Endothelial cell of umbilical vein (primary cell): ENCODE measurements around the gene SLC1A6. TPM values are rescaled to one million over a fixed set of nuclear protein-coding genes. Genes with fewer than 3 reads are reported as not detected.

Experiments
- BruUV-seq: library from RNA; stranded (reverse); fragments of 400-500 nt; replicated peaks from 2 replicates; lab custom pipeline; 2021; lab: Mats Ljungman, UMichigan
- CTCF ChIA-PET: fragments of 300-600, 350-600 bp; sonication (Branson Sonifier 250); formaldehyde crosslinking; loops from one replicate; lab custom pipeline; 2021; ENCODE audit warnings: antibody characterized with exemption, inconsistent platforms; lab: Charles Lee
- POLR2A ChIA-PET: fragments of 300-600, 350-600 bp; sonication (Branson Sonifier 250); formaldehyde crosslinking; loops from one replicate; lab custom pipeline; 2021; ENCODE audit warnings: antibody characterized with exemption, inconsistent platforms; lab: Charles Lee
- DNase-seq: peaks from one replicate; pipeline ENCODE4 v3.0.0-alpha.2; 2011; ENCODE audit warnings: low read depth, low spot score
- FAIRE-seq: peaks from 2 replicates; lab custom pipeline; 2011; peaks lifted over from hg19 to GRCh38; lab: Jason Lieb, UNC
- H2AFZ ChIP-seq: 2 replicates; pipeline ENCODE4 v1.6.0; 2012; ENCODE audit warnings: low read depth, low read length, control low read depth, inconsistent platforms
- H3K27ac ChIP-seq: 2 replicates; pipeline ENCODE4 v1.5.1; 2011; ENCODE audit warnings: low read depth, mild to moderate bottlenecking, control low read depth, low read length, moderate library complexity; ENCODE audit not compliant: insufficient read depth
- H3K27me3 ChIP-seq, 2 experiments: 2 replicates each; pipeline versions ENCODE4 v1.6.0 to v1.6.1; 2011; ENCODE audit warnings: low read length in 2 of 2, mixed read lengths in 1 of 2; ENCODE audit not compliant: control insufficient read depth in 2 of 2, insufficient read depth in 2 of 2
- H3K36me3 ChIP-seq, 2 experiments: 2 replicates in 1 of 2; 3 replicates in 1 of 2; pipeline ENCODE4 v1.5.1; 2011; ENCODE audit warnings: low read length in 2 of 2, mild to moderate bottlenecking in 1 of 2, moderate library complexity in 1 of 2; ENCODE audit not compliant: control insufficient read depth in 2 of 2, insufficient read depth in 2 of 2; ENCODE audit errors: extremely low read depth in 1 of 2
- H3K4me1 ChIP-seq: 3 replicates; pipeline ENCODE4 v1.5.1; 2011; ENCODE audit warnings: mild to moderate bottlenecking, low read length; ENCODE audit not compliant: control insufficient read depth, insufficient read depth; ENCODE audit errors: extremely low read depth
- H3K4me2 ChIP-seq: 2 replicates; pipeline ENCODE4 v1.6.1; 2011; ENCODE audit warnings: low read length, control low read depth, mixed read lengths; ENCODE audit not compliant: insufficient read depth
- H3K4me3 ChIP-seq, 3 experiments: fragments of 200-600 bp in 1 of 3; sonication (generic), shearing (Covaris generic) in 1 of 3; replicated peaks in 1 of 3; 2 replicates each; pipeline ENCODE4 v1.5.1; 2011 to 2016; ENCODE audit warnings: control low read depth in 3 of 3, low read length in 3 of 3, mild to moderate bottlenecking in 2 of 3, inconsistent platforms in 1 of 3, low read depth in 1 of 3, moderate library complexity in 1 of 3; ENCODE audit not compliant: insufficient read depth in 1 of 3
- H3K79me2 ChIP-seq: 2 replicates; pipeline ENCODE4 v1.6.0; 2012; ENCODE audit warnings: low read length, inconsistent platforms; ENCODE audit not compliant: control insufficient read depth, insufficient read depth
- H3K9ac ChIP-seq: replicated peaks from 2 replicates; pipeline ENCODE3; 2011; ENCODE audit warnings: low read length, control low read depth; ENCODE audit not compliant: insufficient read depth; ENCODE audit errors: extremely low read depth
- H3K9me1 ChIP-seq: replicated peaks from 3 replicates; pipeline ENCODE4 v1.6.0; 2011; ENCODE audit warnings: mild to moderate bottlenecking, low read length; ENCODE audit not compliant: control insufficient read depth, insufficient read depth; ENCODE audit errors: extremely low read depth
- H3K9me3 ChIP-seq: replicated peaks from 2 replicates; pipeline ENCODE4 v1.5.1; 2012; ENCODE audit warnings: low read length, inconsistent platforms; ENCODE audit not compliant: control insufficient read depth, insufficient read depth
- H4K20me1 ChIP-seq: replicated peaks from 2 replicates; pipeline ENCODE3; 2011; ENCODE audit warnings: mild to moderate bottlenecking, low read length; ENCODE audit not compliant: control insufficient read depth, insufficient read depth; ENCODE audit errors: extremely low read depth
- CTCF ChIP-seq, 2 donors: IDR thresholded peaks; 1 replicate in 1 of 2; 2 replicates in 1 of 2; pipeline ENCODE4 v1.5.1; 2011; ENCODE audit warnings: low read length in 2 of 2, mild to moderate bottlenecking in 2 of 2, moderate library complexity in 2 of 2, control low read depth in 1 of 2, inconsistent platforms in 1 of 2, low read depth in 1 of 2; ENCODE audit not compliant: insufficient read depth in 1 of 2; ENCODE audit errors: extremely low read depth in 1 of 2
- GATA2 ChIP-seq: IDR thresholded peaks from 2 replicates; pipeline ENCODE4 v1.7.0; 2011; ENCODE audit warnings: low read depth, mild to moderate bottlenecking, moderate library complexity, mixed read lengths, low read length; ENCODE audit not compliant: insufficient read length, insufficient read depth
- JUN ChIP-seq: IDR thresholded peaks from 2 replicates; pipeline ENCODE4 v1.6.1; 2011; ENCODE audit warnings: borderline replicate concordance, low read depth; ENCODE audit not compliant: insufficient read length, insufficient read depth
- POLR2AphosphoS5 ChIP-seq: IDR thresholded peaks from 2 replicates; pipeline ENCODE4 v1.6.1; 2012; ENCODE audit warnings: low read depth, mild to moderate bottlenecking, control low read depth, low read length, moderate library complexity; ENCODE audit not compliant: insufficient read depth
- dilution Hi-C: fragments of 300-500 bp; cut with MboI; formaldehyde crosslinking; loops from one replicate; pipeline ENCODE4 v1.15.0; 2019; ENCODE audit warnings: low sequenced_read_pairs; ENCODE audit not compliant: extremely low pct_ligation_motif_present
- intact Hi-C: fragments of 100-400 bp; cut with micrococcal nuclease; formaldehyde crosslinking; loops from one replicate; pipeline ENCODE4 v1.10.0; 2022
- polyA plus RNA-seq, 4 experiments: library from polyadenylated mRNA; depleted of rRNA in 3 of 4; stranded (reverse) in 3 of 4; unstranded in 1 of 4; fragments of >200 nt; gene quantifications; 2 replicates each; pipeline versions ENCODE4 v1.2.1 to v1.2.3, GENCODE V29; 2011 to 2012; ENCODE audit warnings: missing spikeins in 1 of 4
- total RNA-seq: library from RNA; stranded (reverse); gene quantifications from 2 replicates; pipeline ENCODE4 v1.2.3, GENCODE V29; 2021
- TF ChIP-seq, protein P1 (sequence below): IDR thresholded peaks from 2 replicates; pipeline ENCODE4 v1.6.1; 2011; ENCODE audit not compliant: insufficient read depth, insufficient read length

The SLC1A6 gene
- total and polyA plus RNA-seq, 2 donors (not counting 3 experiments of a cell fraction or from before 2014, with no cell fraction given), result not detected

DNA sequence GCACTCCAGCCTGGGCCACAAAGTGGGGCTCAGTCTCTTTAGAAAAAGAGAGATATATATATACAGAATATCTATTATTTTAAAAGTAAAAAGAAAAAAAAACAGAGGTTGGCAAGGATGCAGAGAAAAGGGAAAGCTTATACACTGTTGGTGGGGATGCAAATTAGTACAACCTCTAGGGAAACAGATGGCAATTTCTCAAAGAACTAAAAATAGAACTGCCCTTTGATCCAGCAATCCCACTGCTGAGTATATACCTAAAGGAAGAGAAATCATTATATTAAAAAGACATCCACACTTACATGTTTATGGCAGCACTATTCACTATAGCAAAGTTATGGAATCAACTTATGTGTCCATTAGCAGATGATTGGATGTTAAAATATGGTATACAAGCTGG lies 28.6 kb upstream of the SLC1A6 start:
- H3K4me1 ChIP-seq, result no peaks in the 10 kb centered on the region
- H3K9me1 ChIP-seq, result no peaks in the 10 kb centered on the region
- no peak overlapping the region for H3K4me2 ChIP-seq
- no peaks in the 10 kb centered on the region for H3K36me3 ChIP-seq
- CTCF ChIA-PET, result no interaction called here
- H3K27ac ChIP-seq, result no peak overlapping the region
- DNase-seq (no peak), FAIRE-seq (no peak)
- no TSS peak for BruUV-seq
- intact Hi-C loops (no loop called here), dilution Hi-C loops (no loop called here)
- H3K4me3 ChIP-seq, result no peak overlapping the region
- no peak overlapping the region for H2AFZ ChIP-seq
- TF ChIP-seq CTCF (IDR thresholded peaks at IDR 0.05; ENCODE audit: extremely low read depth in 1 of 2, insufficient read depth in 1 of 2, low read depth in 1 of 2, low read length in 2 of 2) (no peak), GATA2 (no peak), JUN (no peak), POLR2AphosphoS5 (no peak)
- TF ChIP-seq, protein P1, sequence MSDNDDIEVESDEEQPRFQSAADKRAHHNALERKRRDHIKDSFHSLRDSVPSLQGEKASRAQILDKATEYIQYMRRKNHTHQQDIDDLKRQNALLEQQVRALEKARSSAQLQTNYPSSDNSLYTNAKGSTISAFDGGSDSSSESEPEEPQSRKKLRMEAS, result no peak
- H3K27me3 ChIP-seq, result no peaks in the 10 kb centered on the region
- POLR2A ChIA-PET, result no interaction called here
- H3K79me2 ChIP-seq, result no peaks in the 10 kb centered on the region
- H3K9me3 ChIP-seq, result no peaks in the 10 kb centered on the region
- no peaks in the 10 kb centered on the region for H4K20me1 ChIP-seq
- H3K9ac ChIP-seq, result no peak overlapping the region

DNA sequence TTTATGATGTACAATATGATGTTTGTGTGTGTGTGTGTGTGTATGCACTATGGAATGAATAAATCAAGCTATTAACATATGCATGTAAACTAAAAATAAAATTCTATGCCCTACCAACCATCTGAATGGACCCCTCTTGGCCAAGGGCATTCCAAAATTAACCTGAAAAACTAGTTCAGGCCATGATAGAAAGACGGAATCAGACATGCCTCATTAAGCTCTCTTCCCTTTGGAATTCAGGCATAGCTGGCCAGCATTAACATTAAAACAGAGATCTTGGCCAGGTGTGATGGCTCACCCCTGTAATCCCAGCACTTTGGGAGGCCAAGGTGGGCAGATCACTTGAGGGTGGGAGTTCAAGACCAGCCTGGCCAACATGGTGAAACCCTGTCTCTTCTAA lies 18.3 kb upstream of the SLC1A6 start:
- CTCF ChIA-PET, result no interaction called here
- Histone ChIP-seq H4K20me1 (no peaks in the 10 kb centered on the region), H2AFZ (no peak overlapping the region), H3K4me1 (no peaks in the 10 kb centered on the region), H3K27me3 (no peaks in the 10 kb centered on the region), H3K36me3 (no peaks in the 10 kb centered on the region), H3K9ac (no peak overlapping the region), H3K9me3 (no peaks in the 10 kb centered on the region), H3K4me3 (no peak overlapping the region), H3K79me2 (no peaks in the 10 kb centered on the region), H3K9me1 (no peaks in the 10 kb centered on the region), H3K4me2 (no peak overlapping the region), H3K27ac (no peak overlapping the region)
- dilution Hi-C loops, result no loop called here
- TF ChIP-seq JUN, result no peak
- no peak for FAIRE-seq
- intact Hi-C loops, result no loop called here
- POLR2A ChIA-PET, result no interaction called here
- no peak for DNase-seq
- BruUV-seq, result no TSS peak
